ENCODE results near the gene RAB34.

The RAB34 gene

GRCh38 chr17:28710861-28711722, 6.6 kb downstream of the RAB34 start:
- peak in 13 of 14 donors; percentile 45 to 88 (median 81) for DNase-seq

GRCh38 chr17:28707339-28707720, 10.3 kb downstream of the RAB34 start:
- no peak for DNase-seq

- DNase-seq = no peak
These were observed 11.0 kb downstream of the RAB34 start for GRCh38 chr17:28706471-28707338.

GRCh38 chr17:28705728-28706334, 11.8 kb downstream of the RAB34 start:
- no peak for DNase-seq

- no peak for DNase-seq
These were observed 12.5 kb downstream of the RAB34 start for GRCh38 chr17:28705074-28705659.

- DNase-seq = no peak
These were observed 13.3 kb downstream of the RAB34 start for GRCh38 chr17:28704219-28704858.

GRCh38 chr17:28703552-28704218, 14.0 kb downstream of the RAB34 start:
- DNase-seq = peak in 1 of 14 donors; percentile 22

GRCh38 chr17:28702752-28703150, 14.9 kb downstream of the RAB34 start:
- peak in 1 of 14 donors; percentile 67 for DNase-seq

- DNase-seq = peak in 11 of 14 donors; percentile 32 to 81 (median 54)
These were observed 15.5 kb downstream of the RAB34 start for GRCh38 chr17:28702026-28702751.

- no peak for DNase-seq
These were observed 16.7 kb downstream of the RAB34 start for GRCh38 chr17:28700830-28701492.

- DNase-seq = no peak
These were observed 17.4 kb downstream of the RAB34 start for GRCh38 chr17:28700278-28700677.

- DNase-seq = no peak
These were observed 19.3 kb downstream of the RAB34 start for GRCh38 chr17:28698253-28698941.

- DNase-seq = peak in 7 of 14 donors; percentile 10 to 62 (median 32)
These were observed 23.8 kb downstream of the RAB34 start for GRCh38 chr17:28693869-28694268.

GRCh38 chr17:28689011-28689410, 28.7 kb downstream of the RAB34 start:
- no peak for DNase-seq

- DNase-seq = no peak
These were observed 29.2 kb downstream of the RAB34 start for GRCh38 chr17:28688481-28688880.

- no peak for DNase-seq
These were observed 31.4 kb downstream of the RAB34 start for GRCh38 chr17:28686296-28686695.

GRCh38 chr17:28685366-28685765, 32.3 kb downstream of the RAB34 start:
- no peak for DNase-seq

GRCh38 chr17:28684963-28685362, 32.7 kb downstream of the RAB34 start:
- DNase-seq = peak in 11 of 14 donors; percentile 43 to 75 (median 58)

- DNase-seq = no peak
These were observed 35.0 kb downstream of the RAB34 start for GRCh38 chr17:28682655-28683054.
